GM21515 (cell line): ENCODE measurements around the gene FBXL20.
"Not testable (repeated sequence)": the region's sequence is repeated elsewhere in the genome, so short reads cannot be mapped to it uniquely, and the experiment has no call there.

Experiments used
- ATAC-seq: cut with Tn5 transposase; IDR thresholded peaks from one replicate; pipeline ENCODE4 v1.9.1; 2021; ENCODE audit not compliant: unreplicated experiment

Gene FBXL20

DNA sequence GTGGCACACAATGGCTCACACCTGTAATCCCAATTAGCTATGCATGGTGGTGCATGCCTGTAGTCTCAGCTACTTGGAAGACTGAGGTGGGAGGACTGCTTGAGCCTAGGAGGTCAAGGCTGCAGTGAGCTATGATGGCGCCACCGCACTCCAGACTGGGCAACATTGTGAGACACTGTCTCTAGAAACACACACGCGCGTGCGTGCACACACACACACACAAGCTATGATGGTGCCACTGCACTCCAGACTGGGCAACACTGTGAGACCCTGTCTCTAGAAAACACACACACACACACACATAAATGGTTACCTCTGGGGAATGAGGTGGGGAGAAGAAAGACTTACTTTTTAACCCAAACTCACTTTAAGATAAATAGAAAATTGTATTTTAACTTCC is 16.4 kb downstream of the FBXL20 start:
- ATAC-seq = no peak

GRCh38 chr17:39380144-39380543 is 21.3 kb downstream of the FBXL20 start:
- ATAC-seq = no peak

DNA sequence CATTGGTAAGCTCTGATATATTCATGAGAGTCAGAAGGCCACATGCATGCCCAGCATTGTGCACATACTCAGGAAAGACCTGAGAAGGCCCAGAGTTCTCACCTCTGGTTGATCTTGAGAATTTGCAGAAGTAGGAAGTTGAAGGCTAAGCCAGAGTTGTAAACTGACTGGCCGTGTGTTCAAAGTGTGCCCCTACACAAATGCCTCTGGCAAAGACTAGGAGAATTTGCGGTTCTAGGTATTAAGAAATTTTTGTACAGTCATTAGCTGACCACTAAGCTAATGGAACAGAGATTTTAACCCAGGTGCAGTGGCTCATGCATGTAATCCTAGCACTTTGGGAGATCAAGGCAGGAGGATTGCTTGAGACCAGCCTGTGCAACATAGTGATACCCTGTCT is 25.0 kb downstream of the FBXL20 start:
- ATAC-seq = no peak

- ATAC-seq = not testable (repeated sequence)
Measured at GRCh38 chr17:39367805-39368204, 33.6 kb downstream of the FBXL20 start.

DNA sequence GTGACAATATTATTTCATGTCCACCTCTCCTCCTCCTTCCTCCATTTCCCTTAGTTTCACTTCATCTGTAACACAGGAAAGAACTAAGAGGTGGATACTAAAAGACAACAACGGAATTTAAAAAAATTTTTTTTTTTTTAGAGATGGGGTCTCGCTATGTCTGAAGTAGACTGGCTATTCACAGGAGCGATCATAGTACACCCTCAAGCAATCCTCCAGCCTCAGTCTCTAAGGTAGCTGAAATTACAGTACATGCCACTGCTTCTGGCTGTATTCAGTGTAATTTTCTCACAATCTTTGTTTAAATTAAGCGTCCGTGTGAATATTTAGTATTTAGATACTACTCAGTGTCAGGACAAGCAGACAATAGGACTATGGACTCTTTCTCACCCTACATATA is 35.6 kb downstream of the FBXL20 start:
- no peak for ATAC-seq

- ATAC-seq = no peak
Measured at GRCh38 chr17:39365242-39365641, 36.2 kb downstream of the FBXL20 start.

DNA sequence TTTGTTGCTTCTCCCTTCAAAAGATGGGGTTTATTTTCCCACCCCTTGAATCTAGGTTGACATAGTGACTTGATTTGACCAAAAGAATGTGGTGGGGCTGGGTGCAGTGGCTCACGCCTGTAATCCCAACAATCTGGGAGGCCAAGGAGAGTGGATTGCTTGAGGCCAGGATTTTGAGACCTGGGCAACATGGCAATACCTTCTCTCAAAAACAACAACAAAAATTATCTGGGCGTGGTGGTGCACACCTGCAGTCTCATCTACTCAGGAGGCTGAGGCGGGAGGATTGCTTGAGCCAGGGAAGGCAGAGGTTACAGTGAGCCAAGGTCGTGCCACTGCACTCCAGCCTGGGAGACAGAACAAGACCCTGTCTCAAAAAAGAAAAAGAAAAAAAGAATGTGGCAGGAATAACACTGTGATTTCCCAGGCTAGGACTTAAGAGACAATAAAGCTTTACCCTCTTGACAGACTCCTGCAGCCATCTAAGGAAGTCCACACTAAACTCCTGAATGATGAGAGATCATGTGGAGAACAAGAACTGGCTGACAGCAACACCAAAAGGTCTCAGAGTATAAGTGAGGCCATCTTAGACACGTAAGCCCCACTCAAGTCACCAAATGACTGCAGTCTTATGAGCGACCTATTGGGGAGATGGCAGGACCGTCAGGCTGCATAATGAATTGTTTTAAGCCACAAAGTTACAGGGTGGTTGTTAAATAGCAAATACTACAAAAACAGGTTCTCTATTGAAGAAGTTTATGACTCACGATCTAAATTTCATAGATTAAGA is 37.0 kb downstream of the FBXL20 start:
- ATAC-seq = no peak

GRCh38 chr17:39361064-39361463 is 40.4 kb downstream of the FBXL20 start:
- ATAC-seq = no peak

DNA sequence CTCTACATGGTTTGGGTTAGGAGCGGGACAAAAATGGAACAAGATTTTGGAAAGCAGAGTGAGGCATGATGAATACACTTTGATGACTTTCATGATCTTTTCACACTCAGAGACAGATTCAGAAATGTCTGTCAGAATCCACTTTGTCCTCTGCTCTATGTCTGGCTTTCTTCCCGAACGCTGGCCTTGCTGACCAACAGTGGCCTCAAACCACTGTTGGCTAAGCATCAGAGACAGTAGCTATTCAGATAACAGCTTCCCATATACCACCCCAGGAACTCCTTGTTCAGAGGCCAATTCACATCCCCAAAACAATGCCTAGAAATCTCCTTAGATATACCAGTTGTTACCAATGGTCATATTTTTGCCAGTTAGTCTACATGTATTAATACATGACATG is 40.9 kb downstream of the FBXL20 start:
- no peak for ATAC-seq

GRCh38 chr17:39359994-39360393 is 41.4 kb downstream of the FBXL20 start:
- ATAC-seq = no peak

GRCh38 chr17:39357986-39358385 is 43.4 kb downstream of the FBXL20 start:
- no peak for ATAC-seq

DNA sequence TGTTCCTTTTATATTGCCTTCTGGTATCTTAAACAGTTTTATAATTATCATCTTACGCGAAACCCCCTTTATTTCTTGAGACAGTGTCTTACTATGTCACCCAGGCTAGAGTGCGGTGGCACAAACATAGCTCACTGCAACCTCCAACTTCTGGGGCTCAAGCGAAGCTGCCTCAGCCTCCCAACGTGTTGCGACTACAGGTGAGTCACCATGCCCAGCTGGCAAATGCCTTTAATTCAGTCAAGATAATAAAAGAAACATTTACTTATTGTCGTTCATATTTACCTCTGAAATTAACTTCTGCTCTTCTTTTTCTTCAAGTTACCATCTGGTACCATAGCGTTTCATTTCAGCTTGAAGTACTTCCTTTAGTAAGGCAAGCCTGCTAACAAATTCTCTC is 43.9 kb downstream of the FBXL20 start:
- ATAC-seq = no peak

GRCh38 chr17:39352986-39353385 is 48.4 kb downstream of the FBXL20 start:
- no peak for ATAC-seq

GRCh38 chr17:39352511-39352910 is 48.9 kb downstream of the FBXL20 start:
- no peak for ATAC-seq

DNA sequence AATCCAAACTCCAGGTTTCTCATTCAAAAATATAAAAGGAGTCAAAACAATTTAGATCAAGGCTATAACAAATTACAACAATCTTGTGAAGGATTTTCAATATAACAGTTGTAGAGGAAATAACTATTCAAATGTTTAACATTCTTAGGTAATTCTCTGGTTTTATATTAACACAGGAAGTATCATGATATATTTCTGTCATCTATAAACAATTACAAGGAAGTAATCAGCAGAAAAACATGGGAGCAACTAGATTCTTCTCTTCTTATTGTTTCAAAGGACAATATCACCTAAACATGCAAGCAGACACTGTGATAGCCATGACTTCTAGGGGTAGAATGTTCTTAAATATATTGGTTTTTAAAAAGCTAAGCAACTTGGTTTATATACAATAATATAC is 49.9 kb downstream of the FBXL20 start:
- ATAC-seq = no peak

DNA sequence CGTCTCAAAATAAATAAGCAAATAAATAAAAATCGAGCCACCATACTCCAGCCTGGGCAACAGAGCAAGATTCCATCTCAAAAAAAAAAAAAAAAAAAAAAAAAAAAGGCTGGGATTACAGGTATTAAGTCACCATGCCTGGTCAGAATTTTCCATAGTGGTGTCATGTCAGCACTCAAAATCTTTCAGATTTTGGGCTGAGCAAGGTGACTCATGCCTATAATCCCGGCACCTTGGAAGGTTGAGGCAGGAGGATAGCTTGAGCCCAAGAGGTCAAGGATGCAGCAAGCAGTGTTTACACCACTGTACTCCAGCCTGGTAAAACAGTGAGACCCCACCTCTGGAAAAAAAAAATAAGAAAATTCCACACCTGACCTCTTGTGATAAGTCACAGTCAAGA is 52.2 kb downstream of the FBXL20 start:
- ATAC-seq = no peak

DNA sequence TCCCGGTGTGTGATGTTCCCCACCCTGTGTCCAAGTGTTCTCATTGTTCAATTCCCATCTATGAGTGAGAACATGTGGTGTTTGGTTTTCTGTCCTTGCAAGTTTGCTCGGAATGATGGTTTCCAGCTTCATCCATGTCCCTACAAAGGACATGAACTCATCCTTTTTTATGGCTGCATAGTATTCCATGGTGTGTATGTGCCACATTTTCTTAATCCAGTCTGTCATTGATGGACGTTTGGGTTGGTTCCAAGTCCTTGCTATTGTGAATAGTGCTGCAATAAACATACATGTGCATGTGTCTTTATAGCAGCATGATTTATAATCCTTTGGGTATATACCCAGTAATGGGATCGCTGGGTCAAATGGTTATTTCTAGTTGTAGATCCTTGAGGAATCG is 54.6 kb downstream of the FBXL20 start:
- not testable (repeated sequence) for ATAC-seq

GRCh38 chr17:39341541-39341940 is 59.9 kb downstream of the FBXL20 start:
- no peak for ATAC-seq

GRCh38 chr17:39340731-39341130 is 60.7 kb downstream of the FBXL20 start:
- ATAC-seq = no peak

- ATAC-seq = no peak
Measured at GRCh38 chr17:39339272-39339671, 62.2 kb downstream of the FBXL20 start.

DNA sequence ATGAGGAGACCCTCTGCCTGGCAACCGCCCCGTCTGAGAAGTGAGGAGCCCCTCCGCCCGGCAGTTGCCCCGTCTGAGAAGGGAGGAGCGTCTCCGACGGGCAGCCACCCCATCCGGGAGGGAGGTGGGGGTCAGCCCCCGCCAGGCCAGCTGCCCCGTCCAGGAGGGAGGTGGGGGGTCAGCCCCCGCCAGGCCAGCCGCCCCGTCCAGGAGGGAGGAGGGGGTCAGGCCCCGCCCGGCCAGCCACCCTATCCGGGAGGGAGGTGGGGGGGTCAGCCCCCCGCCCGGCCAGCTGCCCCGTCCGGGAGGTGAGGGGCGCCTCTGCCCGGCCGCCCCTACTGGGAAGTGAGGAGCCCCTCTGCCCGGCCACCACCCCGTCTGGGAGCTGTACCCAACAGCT is 63.8 kb downstream of the FBXL20 start:
- ATAC-seq = not testable (repeated sequence)

DNA sequence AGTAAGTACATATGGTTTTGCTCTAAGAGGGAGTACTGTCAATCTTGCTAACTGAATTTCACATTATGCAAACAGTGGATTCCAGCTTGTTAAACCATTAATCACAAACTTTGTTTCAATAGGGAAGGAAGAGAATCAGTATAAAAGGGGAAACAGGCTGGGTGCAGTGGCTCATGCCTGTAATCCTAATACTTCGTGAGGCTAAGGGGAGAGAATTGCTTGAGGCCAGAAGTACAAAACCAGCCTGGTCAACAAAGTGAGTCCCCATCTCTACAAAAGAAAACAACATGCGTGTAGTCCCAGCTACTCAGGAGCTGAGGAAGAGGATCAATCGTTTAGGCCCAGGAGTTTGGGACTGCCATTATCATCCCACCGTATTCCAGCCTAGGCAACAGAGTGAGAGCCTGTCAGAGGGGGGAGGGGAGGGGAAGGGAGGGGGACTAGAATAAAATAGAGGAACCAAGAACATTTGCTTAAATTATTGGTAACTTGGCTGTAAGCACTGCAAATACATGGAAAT is 65.7 kb downstream of the FBXL20 start:
- ATAC-seq = no peak
